Mesothelial cell of epicardium (in vitro differentiated cells): ENCODE results near the gene HASPIN. TPM values are rescaled to one million over a fixed set of nuclear protein-coding genes. Genes with fewer than 3 reads are reported as not detected.
"Not testable (repeated sequence)": the region's sequence is repeated elsewhere in the genome, so short reads cannot be mapped to it uniquely, and the experiment has no call there.

Experiments used
- DNase-seq, 2 experiments: peaks; one replicate each; pipeline ENCODE4 v3.0.0; 2021; ENCODE audit warnings: low spot score in 2 of 2; ENCODE audit not compliant: unreplicated experiment in 2 of 2
- H3K27ac Mint-ChIP-seq: 2 replicates; pipeline ENCODE4 v1.8.0; 2021; ENCODE audit warnings: mixed read lengths
- H3K27me3 Mint-ChIP-seq: 2 replicates; pipeline ENCODE4 v1.8.0; 2021; ENCODE audit warnings: low read depth, mixed read lengths
- H3K36me3 Mint-ChIP-seq: 2 replicates; pipeline ENCODE4 v1.8.0; 2021; ENCODE audit warnings: mixed read lengths
- H3K4me1 Mint-ChIP-seq: 2 replicates; pipeline ENCODE4 v1.8.0; 2021; ENCODE audit warnings: mixed read lengths
- H3K4me3 Mint-ChIP-seq: 2 replicates; pipeline ENCODE4 v1.8.0; 2021; ENCODE audit warnings: mild to moderate bottlenecking, moderate library complexity, mixed read lengths
- H3K9me3 Mint-ChIP-seq: 2 replicates; pipeline ENCODE4 v1.8.0; 2021; ENCODE audit warnings: mixed read lengths
- CTCF ChIP-seq: fragments of 200-600 bp; sonication (generic); IDR thresholded peaks from one replicate; pipeline ENCODE4 v1.5.0; 2021; ENCODE audit warnings: antibody characterized with exemption; ENCODE audit not compliant: unreplicated experiment
- total RNA-seq: library from RNA; stranded (reverse); gene quantifications from 3 replicates; pipeline ENCODE4 v1.2.1, GENCODE V29; 2021

Gene HASPIN
- total RNA-seq, 1 donor from 2014 or later: 4.4 TPM

- peaks cover 4% of the 10 kb centered on the region for H3K36me3 Mint-ChIP-seq
- peaks cover 3% of the 10 kb centered on the region for H3K9me3 Mint-ChIP-seq
- peaks cover 62% of the 10 kb centered on the region for H3K27me3 Mint-ChIP-seq
- no peak for DNase-seq
- H3K27ac Mint-ChIP-seq: no peak overlapping the region
- no peak for TF ChIP-seq CTCF
- H3K4me1 Mint-ChIP-seq: peaks cover 7% of the 10 kb centered on the region
- no peak overlapping the region for H3K4me3 Mint-ChIP-seq
Measured at GRCh38 chr17:3698139-3698538, 25.6 kb upstream of the HASPIN start.

- Mint-ChIP-seq H3K27ac (no peak overlapping the region), H3K9me3 (peaks cover 3% of the 10 kb centered on the region), H3K27me3 (peaks cover 46% of the 10 kb centered on the region), H3K4me3 (no peak overlapping the region), H3K4me1 (peaks cover 5% of the 10 kb centered on the region), H3K36me3 (peaks cover 4% of the 10 kb centered on the region)
- no peak for TF ChIP-seq CTCF
- DNase-seq: no peak
Measured at GRCh38 chr17:3699951-3700350, 23.8 kb upstream of the HASPIN start.

GRCh38 chr17:3702041-3702539 lies 21.6 kb upstream of the HASPIN start:
- not testable (repeated sequence) for H3K4me3 Mint-ChIP-seq, H3K36me3 Mint-ChIP-seq, H3K4me1 Mint-ChIP-seq, H3K27ac Mint-ChIP-seq, H3K9me3 Mint-ChIP-seq, DNase-seq
- peaks cover 25% of the 10 kb centered on the region for H3K27me3 Mint-ChIP-seq

- no peak for DNase-seq
- H3K4me1 Mint-ChIP-seq: no peaks in the 10 kb centered on the region
- H3K9me3 Mint-ChIP-seq: peaks cover 3% of the 10 kb centered on the region
- H3K27me3 Mint-ChIP-seq: peaks cover 6% of the 10 kb centered on the region
- H3K4me3 Mint-ChIP-seq: no peak overlapping the region
- H3K27ac Mint-ChIP-seq: no peak overlapping the region
- TF ChIP-seq CTCF: no peak
- peaks cover 4% of the 10 kb centered on the region for H3K36me3 Mint-ChIP-seq
Measured at GRCh38 chr17:3704931-3705717, 18.6 kb upstream of the HASPIN start.

- H3K4me3 Mint-ChIP-seq, H3K4me1 Mint-ChIP-seq: not testable (repeated sequence)
Measured at GRCh38 chr17:3705718-3705984, 18.1 kb upstream of the HASPIN start.

GRCh38 chr17:3708366-3708765 lies 15.3 kb upstream of the HASPIN start:
- Mint-ChIP-seq H3K4me1 (no peaks in the 10 kb centered on the region), H3K4me3 (no peak overlapping the region), H3K27me3 (no peaks in the 10 kb centered on the region), H3K27ac (no peak overlapping the region), H3K36me3 (peaks cover 4% of the 10 kb centered on the region), H3K9me3 (no peaks in the 10 kb centered on the region)
- no peak for TF ChIP-seq CTCF
- DNase-seq: no peak

More at GRCh38 chr17:3705718-3705984, 18.1 kb upstream of the HASPIN start:
- not testable (repeated sequence) for H3K27ac Mint-ChIP-seq, H3K27me3 Mint-ChIP-seq, DNase-seq, H3K36me3 Mint-ChIP-seq, H3K9me3 Mint-ChIP-seq
